Vagina (tissue), 2 donors: ENCODE measurements around the gene FDXACB1. TPM values are rescaled to one million over a fixed set of nuclear protein-coding genes. Genes with fewer than 3 reads are reported as not detected.
A peak's percentile ranks its signal among the peaks of the same experiment; 100 is the strongest.

Source experiments
- DNase-seq, 2 donors: peaks; one replicate each; pipeline ENCODE4 v3.0.0-alpha.2; 2017; ENCODE audit errors: extremely low spot score in 2 of 2
- H3K27ac ChIP-seq: fragments of 200-600 bp; sonication (generic); one replicate; pipeline ENCODE4 v1.5.1; 2019
- H3K27me3 ChIP-seq: fragments of 200-600 bp; sonication (generic); one replicate; pipeline ENCODE4 v1.5.1; 2019
- H3K36me3 ChIP-seq, 2 donors: fragments of 200-600 bp; sonication (generic); one replicate each; pipeline ENCODE4 v1.5.1; 2017 to 2019
- H3K4me1 ChIP-seq: fragments of 200-600 bp; sonication (generic); one replicate; pipeline ENCODE4 v1.5.1; 2019
- H3K4me3 ChIP-seq, 2 donors: fragments of 200-600 bp; sonication (generic); 1 replicate in 1 of 2; 2 replicates in 1 of 2; pipeline ENCODE4 v1.5.1; 2016 to 2019
- H3K9me3 ChIP-seq: fragments of 200-600 bp; sonication (generic); one replicate; pipeline ENCODE4 v1.5.1; 2019
- POLR2A ChIP-seq, 2 donors: fragments of 450-650 bp; IDR thresholded peaks; one replicate each; pipeline ENCODE4 v1.6.1; 2017; ENCODE audit warnings: antibody characterized with exemption in 2 of 2, mild to moderate bottlenecking in 2 of 2, moderate library complexity in 2 of 2
- POLR2AphosphoS5 ChIP-seq, 2 donors: sonication (generic); formaldehyde crosslinking; IDR thresholded peaks; one replicate each; pipeline ENCODE4 v1.9.0; 2017; ENCODE audit warnings: antibody characterized with exemption in 2 of 2, mild to moderate bottlenecking in 2 of 2, low read depth in 1 of 2; ENCODE audit not compliant: insufficient read depth in 1 of 2
- intact Hi-C: fragments of 100-400 bp; cut with DNase I; formaldehyde crosslinking; loops from one replicate; pipeline ENCODE4 v1.15.1; 2023
- total RNA-seq: library from RNA; depleted of rRNA; stranded (reverse); fragments of >200 nt; gene quantifications from one replicate; pipeline ENCODE4 v1.2.3, GENCODE V29; 2016
- TF ChIP-seq, protein P1 (sequence below), 3 experiments: fragments of 450-650 bp in 2 of 3; fragments of 200-600 bp in 1 of 3; sonication (generic) in 1 of 3; IDR thresholded peaks; one replicate each; pipeline ENCODE4 v1.5.1; 2017 to 2019; ENCODE audit warnings: antibody characterized with exemption in 3 of 3, mild to moderate bottlenecking in 2 of 3, moderate library complexity in 2 of 3

Gene FDXACB1
- total RNA-seq, 1 donor from 2014 or later = not detected

GRCh38 chr11:111841370-111842053 lies 37.5 kb downstream of the FDXACB1 start:
- H3K36me3 ChIP-seq = peaks cover 0 to 6% of the 10 kb centered on the region in 2 donors

GRCh38 chr11:111840143-111840542 lies 38.8 kb downstream of the FDXACB1 start:
- H3K36me3 ChIP-seq = peaks cover 0 to 10% of the 10 kb centered on the region in 2 donors
- TF ChIP-seq, protein P1, sequence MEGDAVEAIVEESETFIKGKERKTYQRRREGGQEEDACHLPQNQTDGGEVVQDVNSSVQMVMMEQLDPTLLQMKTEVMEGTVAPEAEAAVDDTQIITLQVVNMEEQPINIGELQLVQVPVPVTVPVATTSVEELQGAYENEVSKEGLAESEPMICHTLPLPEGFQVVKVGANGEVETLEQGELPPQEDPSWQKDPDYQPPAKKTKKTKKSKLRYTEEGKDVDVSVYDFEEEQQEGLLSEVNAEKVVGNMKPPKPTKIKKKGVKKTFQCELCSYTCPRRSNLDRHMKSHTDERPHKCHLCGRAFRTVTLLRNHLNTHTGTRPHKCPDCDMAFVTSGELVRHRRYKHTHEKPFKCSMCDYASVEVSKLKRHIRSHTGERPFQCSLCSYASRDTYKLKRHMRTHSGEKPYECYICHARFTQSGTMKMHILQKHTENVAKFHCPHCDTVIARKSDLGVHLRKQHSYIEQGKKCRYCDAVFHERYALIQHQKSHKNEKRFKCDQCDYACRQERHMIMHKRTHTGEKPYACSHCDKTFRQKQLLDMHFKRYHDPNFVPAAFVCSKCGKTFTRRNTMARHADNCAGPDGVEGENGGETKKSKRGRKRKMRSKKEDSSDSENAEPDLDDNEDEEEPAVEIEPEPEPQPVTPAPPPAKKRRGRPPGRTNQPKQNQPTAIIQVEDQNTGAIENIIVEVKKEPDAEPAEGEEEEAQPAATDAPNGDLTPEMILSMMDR (IDR thresholded peaks at IDR 0.05) = no peak
- TF ChIP-seq POLR2A (IDR thresholded peaks at IDR 0.05) = no peak
- TF ChIP-seq POLR2AphosphoS5 (IDR thresholded peaks at IDR 0.05; ENCODE audit: insufficient read depth in 1 of 2, low read depth in 1 of 2) = no peak
- intact Hi-C loops = loop anchor here (5.0 kb wide), 3 partner anchors 63 to 258 kb away; partner anchors contain the start of gene SIK2
- DNase-seq = no peak
- H3K4me3 ChIP-seq = no peak overlapping the region
- no peaks in the 10 kb centered on the region for H3K9me3 ChIP-seq
- no peak overlapping the region for H3K27ac ChIP-seq
- H3K27me3 ChIP-seq = no peaks in the 10 kb centered on the region
- H3K4me1 ChIP-seq = no peaks in the 10 kb centered on the region

More at GRCh38 chr11:111841370-111842053, 37.5 kb downstream of the FDXACB1 start:
- Histone ChIP-seq H3K4me3 (no peak overlapping the region), H3K9me3 (no peaks in the 10 kb centered on the region), H3K4me1 (no peaks in the 10 kb centered on the region), H3K27ac (peak overlapping the region; percentile 29), H3K27me3 (no peaks in the 10 kb centered on the region)
- peak in 1 of 2 donors; percentile 89 for DNase-seq
- no peak for TF ChIP-seq POLR2A (IDR thresholded peaks at IDR 0.05)
- peak in 1 of 2 donors; percentile 66 for TF ChIP-seq POLR2AphosphoS5 (IDR thresholded peaks at IDR 0.05; ENCODE audit: insufficient read depth in 1 of 2, low read depth in 1 of 2)
- TF ChIP-seq, protein P1 (IDR thresholded peaks at IDR 0.05) = peak; percentile 83 to 94 (median 93)
- intact Hi-C loops = loop anchor here (5.0 kb wide), 3 partner anchors 64 to 259 kb away; partner anchors contain the start of gene SIK2

DNA sequence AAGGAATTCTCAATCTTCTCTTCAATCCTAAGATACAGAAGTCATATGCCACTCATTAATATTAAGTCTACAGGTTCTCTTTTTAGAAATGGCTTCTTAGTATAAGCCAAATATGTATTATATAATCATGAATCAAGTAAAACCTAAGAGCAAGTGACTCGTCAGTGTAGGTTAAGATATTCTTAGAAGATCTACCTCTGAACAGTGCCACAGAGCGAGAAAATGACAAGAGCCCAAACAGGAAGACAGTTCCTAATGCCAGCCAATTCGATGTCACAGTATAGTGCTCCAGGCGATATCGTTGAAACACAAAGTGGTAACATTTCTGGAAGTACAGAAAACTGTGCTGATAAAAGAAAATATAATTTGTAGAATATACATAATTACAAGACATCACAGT lies 40.9 kb downstream of the FDXACB1 start:
- H3K4me1 ChIP-seq = no peaks in the 10 kb centered on the region
- no peaks in the 10 kb centered on the region for H3K27me3 ChIP-seq
- peaks cover 0 to 5% of the 10 kb centered on the region in 2 donors for H3K36me3 ChIP-seq
- no peaks in the 10 kb centered on the region for H3K9me3 ChIP-seq
- intact Hi-C loops = loop anchor here (5.0 kb wide), 1 partner anchor 1691 kb away; no protein-coding TSS in a partner anchor
- H3K4me3 ChIP-seq = no peak overlapping the region
- DNase-seq = no peak
- TF ChIP-seq, protein P1 (IDR thresholded peaks at IDR 0.05) = no peak
- TF ChIP-seq POLR2A (IDR thresholded peaks at IDR 0.05) (no peak), POLR2AphosphoS5 (IDR thresholded peaks at IDR 0.05; ENCODE audit: insufficient read depth in 1 of 2, low read depth in 1 of 2) (no peak)
- H3K27ac ChIP-seq = no peak overlapping the region

DNA sequence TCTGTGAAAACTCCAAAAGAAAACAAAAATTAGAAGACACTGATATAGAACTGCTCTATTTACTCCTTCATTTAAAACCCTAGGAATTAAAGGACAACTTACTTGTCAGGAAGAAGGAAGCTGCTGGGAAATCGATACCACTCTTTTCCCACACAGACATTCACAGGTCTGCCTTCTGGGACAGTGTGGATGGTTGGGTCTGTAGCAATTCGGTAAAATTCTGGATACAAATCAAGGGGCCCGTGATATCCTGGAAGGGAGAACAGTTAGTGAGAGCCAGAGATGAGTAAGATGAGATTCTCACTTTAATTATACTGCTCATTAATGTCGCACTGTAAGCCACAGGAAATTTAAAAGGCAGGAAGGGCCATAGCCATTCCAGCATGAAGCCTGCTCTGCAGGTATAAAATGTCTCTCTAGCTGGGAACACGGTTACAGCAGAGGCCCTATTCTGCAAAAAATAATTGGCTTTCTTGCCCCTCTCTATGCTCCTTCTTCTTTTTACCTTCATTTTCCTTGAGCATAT lies 41.5 kb downstream of the FDXACB1 start:
- Histone ChIP-seq H3K4me3 (no peak overlapping the region), H3K4me1 (no peaks in the 10 kb centered on the region), H3K27ac (no peak overlapping the region), H3K9me3 (no peaks in the 10 kb centered on the region), H3K36me3 (peaks cover 0 to 5% of the 10 kb centered on the region in 2 donors), H3K27me3 (no peaks in the 10 kb centered on the region)
- TF ChIP-seq, protein P1 (IDR thresholded peaks at IDR 0.05) = no peak
- TF ChIP-seq POLR2AphosphoS5 (IDR thresholded peaks at IDR 0.05; ENCODE audit: insufficient read depth in 1 of 2, low read depth in 1 of 2) (no peak), POLR2A (IDR thresholded peaks at IDR 0.05) (no peak)
- DNase-seq = no peak
- intact Hi-C loops = loop anchor here (5.0 kb wide), 1 partner anchor 1690 kb away; no protein-coding TSS in a partner anchor
